ENCODE results near the gene IFT88.

IFT88 gene

GRCh38 chr13:20566898-20567874, at the start of gene IFT88:
Gene IFT88, plus strand, starts transcription at chr13:20567157. Its CDS starts 7,229 bp downstream, at chr13:20574386.
- DNase-seq, result peak; percentile 86

GRCh38 chr13:20518660-20519100, 48.3 kb upstream of the IFT88 start:
- no peak for DNase-seq

GRCh38 chr13:20519875-20520274, 47.1 kb upstream of the IFT88 start:
- DNase-seq, result no peak

DNA sequence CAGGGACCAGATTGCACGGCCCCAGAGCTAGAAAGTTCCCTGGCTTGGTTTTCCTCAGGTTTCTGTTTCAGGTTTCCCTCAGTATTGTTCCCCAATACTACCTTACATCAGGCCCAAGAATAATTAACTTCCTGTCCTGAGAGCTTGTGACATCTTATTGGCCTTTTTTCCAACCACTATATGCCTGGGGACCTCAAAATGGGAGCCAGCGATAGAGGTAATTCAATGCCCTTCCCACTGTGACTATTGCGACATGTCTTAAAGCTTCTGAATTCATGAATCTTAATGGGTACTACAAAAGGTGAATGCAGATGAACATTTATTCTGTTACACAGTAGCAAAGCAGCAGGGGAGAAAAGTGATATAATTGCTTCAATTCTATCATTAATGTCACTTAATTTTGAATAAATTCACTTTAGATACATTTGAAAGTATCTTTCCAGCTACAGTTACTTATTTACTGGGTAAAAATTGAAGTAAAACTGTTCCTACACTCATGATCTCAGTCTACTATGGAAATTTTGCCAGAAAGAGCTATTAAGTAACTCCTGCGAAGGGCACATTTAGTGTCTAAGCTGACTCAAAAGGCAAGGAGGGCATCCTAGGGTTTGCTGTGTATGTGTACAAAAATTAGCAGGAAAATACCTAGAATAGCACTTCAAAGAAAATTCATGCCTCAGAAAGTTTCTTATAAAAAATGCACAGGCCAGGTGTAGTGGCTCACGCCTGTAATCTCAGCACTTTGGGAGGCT, 45.4 kb upstream of the IFT88 start:
- no peak for DNase-seq

- peak; percentile 14 for DNase-seq
These were observed 41.8 kb upstream of the IFT88 start for GRCh38 chr13:20525144-20525600.

GRCh38 chr13:20525601-20526544, 41.1 kb upstream of the IFT88 start, which contains the start of gene CRYL1:
Gene CRYL1, minus strand, starts transcription at chr13:20525857. Its CDS starts 63 bp downstream, at chr13:20525794.
- DNase-seq, result peak; percentile 38

GRCh38 chr13:20526664-20527063, 40.3 kb upstream of the IFT88 start:
- no peak for DNase-seq

DNA sequence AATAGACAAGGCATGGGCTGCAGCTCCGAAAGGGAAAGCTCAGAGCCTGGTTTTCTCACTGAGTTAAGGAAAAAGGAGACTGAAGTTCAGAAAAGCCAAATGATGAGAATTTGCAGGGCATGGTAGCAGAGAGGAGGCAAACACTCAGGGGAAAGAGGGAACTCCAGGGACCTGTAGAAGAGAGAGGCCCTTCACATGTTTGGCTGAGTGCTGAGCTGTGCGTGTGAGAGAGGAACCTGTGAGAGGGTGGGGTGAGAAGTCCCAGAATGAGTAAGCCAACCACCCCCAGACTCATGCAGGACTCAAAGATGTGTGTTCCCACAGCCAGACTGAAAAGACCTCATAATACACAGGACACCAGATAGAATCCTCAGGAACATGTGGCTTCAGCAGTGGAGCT, 38.5 kb upstream of the IFT88 start:
- DNase-seq, result no peak

DNA sequence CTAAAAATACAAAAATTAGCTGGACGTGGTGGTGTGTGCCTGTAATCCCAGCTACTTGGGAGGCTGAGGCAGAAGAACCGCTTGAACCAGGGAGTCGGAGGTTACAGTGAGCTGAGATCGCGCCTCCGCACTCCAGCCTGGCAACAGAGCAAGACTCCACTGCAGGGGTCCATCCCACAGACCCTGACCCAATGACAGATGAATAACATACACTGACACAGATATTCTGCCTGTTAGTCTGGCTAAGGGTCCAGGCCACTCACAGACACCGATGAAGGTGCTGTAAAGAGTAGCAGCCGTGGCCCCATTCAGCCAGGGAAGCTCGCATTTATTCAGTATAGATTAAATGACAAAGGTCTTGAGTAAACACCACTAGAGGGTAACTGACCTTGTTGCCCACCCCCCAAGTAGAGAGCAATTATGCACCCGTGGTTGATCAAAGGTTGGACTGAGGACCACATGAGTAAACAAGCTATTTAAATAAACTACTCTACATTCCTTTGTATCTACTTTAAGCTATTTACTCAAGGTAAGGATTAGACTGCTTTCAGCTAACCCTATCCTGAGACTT, 32.8 kb upstream of the IFT88 start:
- DNase-seq, result no peak

GRCh38 chr13:20536992-20537391, 30.0 kb upstream of the IFT88 start:
- no peak for DNase-seq

- DNase-seq, result no peak
These were observed 22.6 kb upstream of the IFT88 start for GRCh38 chr13:20544201-20544923.

GRCh38 chr13:20546556-20546955, 20.4 kb upstream of the IFT88 start:
- no peak for DNase-seq

DNA sequence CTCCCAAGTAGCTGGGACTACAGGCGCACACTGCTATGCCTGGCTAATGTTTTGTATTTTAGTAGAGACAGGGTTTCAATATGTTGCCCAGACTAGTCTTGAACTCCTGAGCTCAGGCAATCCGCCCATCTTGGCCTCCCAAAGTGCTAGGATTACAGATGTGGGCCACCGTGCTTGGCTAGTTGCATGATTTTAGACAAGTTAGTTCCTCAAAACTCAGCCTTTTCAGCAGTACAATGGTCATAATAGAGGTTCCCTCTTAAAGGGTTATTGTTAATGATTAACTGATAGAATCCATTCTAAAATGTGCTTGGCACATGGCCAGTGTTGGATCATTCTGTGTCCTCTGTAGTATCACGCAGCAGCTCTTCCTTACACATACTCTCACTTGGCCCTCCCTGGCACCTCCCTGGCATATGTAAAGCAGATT, 19.5 kb upstream of the IFT88 start:
- no peak for DNase-seq

- no peak for DNase-seq
These were observed 16.2 kb upstream of the IFT88 start for GRCh38 chr13:20550799-20551198.

DNA sequence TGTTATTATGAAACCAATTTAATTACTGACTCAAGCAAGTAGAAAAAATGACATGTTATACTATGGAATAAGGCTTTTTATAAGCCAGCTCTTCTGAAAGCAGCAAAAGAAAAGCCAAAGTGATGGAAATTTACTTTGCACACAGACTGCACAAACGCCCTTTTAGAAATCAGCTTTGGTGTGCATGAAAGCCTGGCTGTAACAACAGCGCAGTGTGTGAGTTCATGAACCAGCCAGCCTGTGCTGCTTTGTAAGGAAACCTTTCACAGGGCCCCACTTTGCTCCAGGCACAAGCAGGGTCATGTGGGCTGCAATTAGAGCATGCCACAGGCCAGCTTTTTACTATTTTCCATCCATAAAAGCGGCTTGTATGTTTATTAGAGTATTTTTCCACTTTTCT, 13.6 kb upstream of the IFT88 start:
- DNase-seq, result no peak

DNA sequence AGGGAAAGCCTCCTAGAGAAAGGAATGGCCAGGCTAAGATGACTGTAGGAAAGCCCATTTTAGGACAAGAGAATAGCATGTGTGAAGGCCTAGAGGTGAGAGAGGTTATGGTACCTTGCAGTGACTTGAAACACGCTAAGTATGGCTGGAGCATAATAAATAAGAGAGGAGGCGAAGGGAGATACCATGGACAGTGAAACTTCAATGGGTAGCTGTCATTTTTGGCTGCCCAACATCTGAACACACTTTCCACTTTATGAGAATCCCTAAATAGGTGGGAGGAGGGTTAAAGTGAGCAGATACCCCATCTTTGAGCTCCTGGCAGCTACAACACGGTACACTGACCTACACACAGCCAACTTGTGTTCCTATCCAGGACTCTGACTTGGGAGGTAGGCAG, 8.0 kb upstream of the IFT88 start:
- no peak for DNase-seq

- no peak for DNase-seq
These were observed 7.1 kb upstream of the IFT88 start for GRCh38 chr13:20559659-20560356.

DNA sequence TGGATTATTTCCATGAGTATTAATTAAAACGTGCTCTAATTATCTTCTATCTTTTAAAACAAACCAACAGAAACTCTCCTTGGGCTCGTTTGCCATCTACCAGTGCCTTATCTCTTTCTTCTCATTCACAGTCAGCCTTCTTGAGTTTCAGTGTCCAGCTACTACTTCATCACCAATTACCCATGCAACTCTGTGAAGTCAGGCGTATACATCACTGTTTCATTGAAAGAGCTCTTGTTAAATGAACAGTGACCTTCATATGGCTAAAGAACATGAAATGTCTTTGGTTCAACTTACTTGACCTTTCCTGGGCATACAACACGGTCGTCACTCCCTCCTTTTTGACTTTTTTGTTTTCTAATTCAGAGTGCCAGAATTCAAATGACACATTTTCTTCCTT, 5.2 kb upstream of the IFT88 start:
- no peak for DNase-seq

- DNase-seq, result no peak
These were observed 1.7 kb upstream of the IFT88 start for GRCh38 chr13:20565115-20565736.

DNA sequence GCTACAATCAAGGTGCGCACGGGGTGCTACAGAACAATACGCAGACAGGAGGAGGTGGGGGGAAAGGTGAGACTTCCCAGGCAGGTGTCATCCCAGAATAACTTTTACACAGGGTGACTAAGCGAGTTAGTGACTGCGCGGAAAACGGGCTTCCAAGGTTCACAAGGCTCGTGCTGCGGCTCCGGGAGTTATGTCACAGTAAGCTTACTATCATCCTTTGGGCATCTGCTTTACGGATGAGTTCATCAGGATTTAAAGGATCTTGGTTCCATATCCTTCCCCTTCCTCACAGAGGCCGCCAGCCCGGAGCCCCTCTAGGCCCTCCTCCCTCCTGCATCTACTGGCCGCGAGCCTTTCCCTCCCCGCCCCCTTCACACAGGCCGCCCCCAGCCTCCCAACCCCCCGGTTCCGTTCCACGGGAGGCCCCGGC, 474 bp upstream of the IFT88 start:
- peak; percentile 37 for DNase-seq

All from RPMI8226 (cell line).